Esophagus squamous epithelium (tissue), 5 donors: Measurements from ENCODE around the gene ADAP1. TPM values are rescaled to one million over a fixed set of nuclear protein-coding genes. Genes with fewer than 3 reads are reported as not detected.

ENCODE experiments used
- DNase-seq: peaks from one replicate; lab custom pipeline; 2025; lab: John Stamatoyannopoulos, UW
- H3K27ac ChIP-seq, 4 donors: fragments of 200-600 bp; sonication (generic); one replicate each; pipeline ENCODE4 v1.5.1; 2016 to 2019; ENCODE audit warnings: mild to moderate bottlenecking in 1 of 4
- H3K27me3 ChIP-seq, 4 donors: fragments of 200-600 bp; sonication (generic); 1 replicate in 3 of 4; 2 replicates in 1 of 4; pipeline versions ENCODE4 v1.5.1 to v1.6.0; 2017 to 2021; ENCODE audit warnings: antibody characterized with exemption in 1 of 4
- H3K36me3 ChIP-seq, 3 donors: fragments of 200-600 bp; sonication (generic); one replicate each; pipeline ENCODE4 v1.5.1; 2016 to 2019
- H3K4me1 ChIP-seq, 3 donors: fragments of 200-600 bp; sonication (generic); one replicate each; pipeline ENCODE4 v1.5.1; 2017 to 2019
- H3K4me3 ChIP-seq, 4 donors: fragments of 200-600 bp; sonication (generic); 1 replicate in 3 of 4; 2 replicates in 1 of 4; pipeline ENCODE4 v1.5.1; 2016 to 2019; ENCODE audit warnings: mild to moderate bottlenecking in 2 of 4, moderate library complexity in 1 of 4
- H3K9me3 ChIP-seq, 3 donors: fragments of 200-600 bp; sonication (generic); one replicate each; pipeline ENCODE4 v1.5.1; 2016 to 2019
- POLR2A ChIP-seq, 4 donors: fragments of 450-650 bp; IDR thresholded peaks; one replicate each; pipeline ENCODE4 v1.6.1; 2017; ENCODE audit warnings: antibody characterized with exemption in 4 of 4, mild to moderate bottlenecking in 4 of 4, moderate library complexity in 3 of 4
- WGBS, 2 donors: methylation state at CpG; one replicate each; pipeline ENCODE4 v1.1.5; 2018; 5-methylcytosine and 5-hydroxymethylcytosine counted together
- intact Hi-C: fragments of 100-400 bp; cut with DNase I; formaldehyde crosslinking; loops from one replicate; pipeline ENCODE4 v1.15.0; 2022
- total RNA-seq, 4 donors: library from RNA; depleted of rRNA; stranded (reverse); fragments of >200 nt; gene quantifications; one replicate each; pipeline ENCODE4 v1.1.0, GENCODE V29; 2016
- TF ChIP-seq, protein P1 (sequence below), 6 experiments: fragments of 450-650 bp in 4 of 6; fragments of 200-600 bp in 2 of 6; sonication (generic) in 2 of 6; IDR thresholded peaks; one replicate each; pipeline ENCODE4 v1.5.1; 2016 to 2019; ENCODE audit warnings: antibody characterized with exemption in 6 of 6, mild to moderate bottlenecking in 4 of 6, moderate library complexity in 4 of 6
- donor health status: DM: yes; HTN: yes; CAD: no.

Gene ADAP1
- total RNA-seq, 4 donors from 2014 or later = 6.0 to 13.7 (median 9.9) TPM

GRCh38 chr7:893686-894085, 60.8 kb downstream of the ADAP1 start:
- TF ChIP-seq, protein P1, sequence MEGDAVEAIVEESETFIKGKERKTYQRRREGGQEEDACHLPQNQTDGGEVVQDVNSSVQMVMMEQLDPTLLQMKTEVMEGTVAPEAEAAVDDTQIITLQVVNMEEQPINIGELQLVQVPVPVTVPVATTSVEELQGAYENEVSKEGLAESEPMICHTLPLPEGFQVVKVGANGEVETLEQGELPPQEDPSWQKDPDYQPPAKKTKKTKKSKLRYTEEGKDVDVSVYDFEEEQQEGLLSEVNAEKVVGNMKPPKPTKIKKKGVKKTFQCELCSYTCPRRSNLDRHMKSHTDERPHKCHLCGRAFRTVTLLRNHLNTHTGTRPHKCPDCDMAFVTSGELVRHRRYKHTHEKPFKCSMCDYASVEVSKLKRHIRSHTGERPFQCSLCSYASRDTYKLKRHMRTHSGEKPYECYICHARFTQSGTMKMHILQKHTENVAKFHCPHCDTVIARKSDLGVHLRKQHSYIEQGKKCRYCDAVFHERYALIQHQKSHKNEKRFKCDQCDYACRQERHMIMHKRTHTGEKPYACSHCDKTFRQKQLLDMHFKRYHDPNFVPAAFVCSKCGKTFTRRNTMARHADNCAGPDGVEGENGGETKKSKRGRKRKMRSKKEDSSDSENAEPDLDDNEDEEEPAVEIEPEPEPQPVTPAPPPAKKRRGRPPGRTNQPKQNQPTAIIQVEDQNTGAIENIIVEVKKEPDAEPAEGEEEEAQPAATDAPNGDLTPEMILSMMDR (IDR thresholded peaks at IDR 0.05) = no peak
- no peak for TF ChIP-seq POLR2A (IDR thresholded peaks at IDR 0.05)
- Histone ChIP-seq H3K9me3 (no peaks in the 10 kb centered on the region), H3K36me3 (peaks cover 46 to 93% (median 51%) of the 10 kb centered on the region in 3 donors), H3K4me1 (peaks cover 0 to 15% (median 4%) of the 10 kb centered on the region in 3 donors), H3K27ac (no peak overlapping the region), H3K4me3 (no peak overlapping the region), H3K27me3 (no peaks in the 10 kb centered on the region)
- 91 to 94% methylated on average over 8 to 10 of the region's 19 CpGs for WGBS, 2 donors
- intact Hi-C loops = no loop called here
- DNase-seq = no peak

DNA sequence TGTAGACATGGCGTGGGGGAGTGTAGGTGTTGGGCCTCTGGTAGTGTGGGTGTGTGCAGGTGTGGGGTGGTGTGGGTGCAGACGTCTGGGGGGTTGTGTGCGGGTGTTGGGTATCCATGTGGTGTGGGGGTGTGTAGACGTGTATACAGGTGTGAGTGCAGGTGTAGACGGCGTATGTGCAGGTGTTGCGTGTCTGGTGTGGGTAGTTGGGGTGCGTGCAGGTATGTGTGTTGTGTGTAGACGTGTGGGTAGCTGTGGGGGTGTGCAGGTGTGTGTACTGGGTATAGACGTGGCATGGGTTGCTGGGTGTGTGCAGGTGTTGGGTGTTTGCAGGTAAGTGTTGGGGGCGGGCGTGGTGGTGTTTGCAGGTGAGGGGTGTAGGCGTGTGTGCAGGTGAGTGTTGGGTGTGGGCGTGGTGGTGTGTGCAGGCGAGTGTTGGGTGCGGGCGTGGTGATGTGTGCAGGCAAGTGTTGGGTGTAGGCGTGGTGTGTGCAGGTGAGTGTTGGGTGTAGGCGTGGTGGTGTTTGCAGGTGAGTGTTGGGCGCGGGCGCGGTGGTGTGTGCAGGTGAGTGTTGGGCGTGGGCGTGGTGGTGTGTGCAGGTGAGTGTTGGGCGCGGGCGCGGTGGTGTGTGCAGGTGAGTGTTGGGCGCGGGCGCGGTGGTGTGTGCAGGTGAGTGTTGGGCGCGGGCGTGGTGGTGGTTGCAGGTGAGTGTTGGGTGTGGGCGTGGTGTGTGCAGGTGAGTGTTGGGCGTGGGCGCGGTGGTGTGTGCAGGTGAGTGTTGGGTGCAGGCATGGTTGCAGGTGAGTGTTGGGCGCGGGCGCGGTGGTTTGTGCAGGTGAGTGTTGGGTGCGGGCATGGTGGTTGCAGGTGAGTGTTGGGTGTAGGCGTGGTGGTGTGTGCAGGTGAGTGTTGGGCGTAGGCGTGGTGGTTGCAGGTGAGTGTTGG, 61.6 kb downstream of the ADAP1 start:
- 90 to 94% methylated on average over 25 to 47 of the region's 48 CpGs for WGBS, 2 donors

DNA sequence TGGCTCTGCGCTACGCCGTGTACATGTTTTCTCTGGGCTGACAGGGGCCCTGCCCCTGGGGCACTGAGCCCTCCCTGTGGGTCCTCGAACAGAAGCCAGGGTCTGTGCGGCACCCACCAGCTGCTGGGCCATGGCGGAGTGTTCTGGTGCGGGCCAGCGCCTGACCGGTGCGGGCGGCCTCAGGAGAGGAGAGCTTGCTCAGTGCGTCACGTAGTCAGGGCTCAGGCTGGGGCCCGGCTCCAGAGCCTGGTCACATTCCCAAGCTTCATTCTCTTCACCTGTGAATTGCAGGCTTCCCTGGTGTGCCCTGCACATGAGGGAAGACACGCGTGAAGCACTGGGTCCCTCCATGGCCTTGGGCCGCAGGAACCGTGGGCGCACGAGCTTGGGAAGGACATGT, 62.7 kb downstream of the ADAP1 start:
- peaks cover 0 to 3% (median 3%) of the 10 kb centered on the region in 3 donors for H3K4me1 ChIP-seq
- H3K36me3 ChIP-seq = peaks cover 60 to 93% (median 63%) of the 10 kb centered on the region in 3 donors
- no peaks in the 10 kb centered on the region for H3K27me3 ChIP-seq
- H3K9me3 ChIP-seq = no peaks in the 10 kb centered on the region
- intact Hi-C loops = no loop called here
- no peak for DNase-seq
- 96 to 100% methylated on average over 3 to 9 of the region's 20 CpGs for WGBS, 2 donors
- TF ChIP-seq POLR2A (IDR thresholded peaks at IDR 0.05) = no peak
- TF ChIP-seq, protein P1 (IDR thresholded peaks at IDR 0.05) = no peak
- no peak overlapping the region for H3K27ac ChIP-seq
- no peak overlapping the region for H3K4me3 ChIP-seq

More for the DNA sequence above, 61.6 kb downstream of the ADAP1 start:
- Histone ChIP-seq H3K4me1 (peaks cover 0 to 8% (median 3%) of the 10 kb centered on the region in 3 donors), H3K4me3 (no peak overlapping the region), H3K36me3 (peaks cover 51 to 93% (median 58%) of the 10 kb centered on the region in 3 donors), H3K27ac (no peak overlapping the region), H3K9me3 (no peaks in the 10 kb centered on the region), H3K27me3 (no peaks in the 10 kb centered on the region)
- intact Hi-C loops = no loop called here
- DNase-seq = no peak
- TF ChIP-seq, protein P1 (IDR thresholded peaks at IDR 0.05) = no peak
- TF ChIP-seq POLR2A (IDR thresholded peaks at IDR 0.05) = no peak

DNA sequence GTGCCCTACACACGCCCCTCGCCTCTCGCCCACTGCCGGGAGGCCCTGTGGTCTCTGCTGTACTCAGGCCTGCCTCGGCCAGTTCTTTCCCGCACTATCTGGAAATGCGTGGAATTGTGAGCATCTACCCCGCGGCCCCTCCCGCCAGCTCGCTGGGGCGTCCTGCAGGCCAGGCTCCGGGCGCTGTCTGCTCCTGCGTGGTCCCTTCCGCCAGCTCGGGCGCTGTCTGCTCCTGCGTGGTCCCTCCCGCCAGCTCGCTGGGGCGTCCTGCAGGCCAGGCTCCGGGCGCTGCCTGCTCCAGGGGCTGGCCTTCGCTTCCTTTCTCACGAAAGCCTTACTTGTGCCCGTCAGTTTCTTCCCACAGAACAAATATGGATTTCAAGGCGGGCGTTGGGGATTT, 63.2 kb downstream of the ADAP1 start:
- Histone ChIP-seq H3K27ac (no peak overlapping the region), H3K27me3 (no peaks in the 10 kb centered on the region), H3K36me3 (peaks cover 59 to 93% (median 61%) of the 10 kb centered on the region in 3 donors), H3K4me3 (no peak overlapping the region), H3K4me1 (peaks cover 0 to 8% (median 6%) of the 10 kb centered on the region in 3 donors), H3K9me3 (no peaks in the 10 kb centered on the region)
- intact Hi-C loops = no loop called here
- no peak for DNase-seq
- WGBS, 2 donors = 95% methylated on average over 14 to 19 of the region's 29 CpGs
- TF ChIP-seq, protein P1 (IDR thresholded peaks at IDR 0.05) = no peak
- no peak for TF ChIP-seq POLR2A (IDR thresholded peaks at IDR 0.05)

- intact Hi-C loops = no loop called here
- H3K4me3 ChIP-seq = no peak overlapping the region
- H3K9me3 ChIP-seq = no peaks in the 10 kb centered on the region
- TF ChIP-seq, protein P1 (IDR thresholded peaks at IDR 0.05) = no peak
- H3K4me1 ChIP-seq = peaks cover 0 to 13% (median 9%) of the 10 kb centered on the region in 3 donors
- peaks cover 58 to 93% (median 59%) of the 10 kb centered on the region in 3 donors for H3K36me3 ChIP-seq
- no peaks in the 10 kb centered on the region for H3K27me3 ChIP-seq
- no peak overlapping the region for H3K27ac ChIP-seq
- no peak for DNase-seq
- whole genome bisulfite sequencing, 2 donors = 88 to 96% methylated on average over 15 of the region's 15 CpGs
Measured at GRCh38 chr7:890868-891267, 63.6 kb downstream of the ADAP1 start.
